NCI-H2171 (cell line): ENCODE measurements around the gene ABCF3.
A peak's percentile ranks its signal among the peaks of the same experiment; 100 is the strongest.
"Not testable (repeated sequence)": the region's sequence is repeated elsewhere in the genome, so short reads cannot be mapped to it uniquely, and the experiment has no call there.

Experiments used
- DNase-seq: peaks from one replicate; lab custom pipeline; 2025; lab: John Stamatoyannopoulos, UW

Gene ABCF3, protein sequence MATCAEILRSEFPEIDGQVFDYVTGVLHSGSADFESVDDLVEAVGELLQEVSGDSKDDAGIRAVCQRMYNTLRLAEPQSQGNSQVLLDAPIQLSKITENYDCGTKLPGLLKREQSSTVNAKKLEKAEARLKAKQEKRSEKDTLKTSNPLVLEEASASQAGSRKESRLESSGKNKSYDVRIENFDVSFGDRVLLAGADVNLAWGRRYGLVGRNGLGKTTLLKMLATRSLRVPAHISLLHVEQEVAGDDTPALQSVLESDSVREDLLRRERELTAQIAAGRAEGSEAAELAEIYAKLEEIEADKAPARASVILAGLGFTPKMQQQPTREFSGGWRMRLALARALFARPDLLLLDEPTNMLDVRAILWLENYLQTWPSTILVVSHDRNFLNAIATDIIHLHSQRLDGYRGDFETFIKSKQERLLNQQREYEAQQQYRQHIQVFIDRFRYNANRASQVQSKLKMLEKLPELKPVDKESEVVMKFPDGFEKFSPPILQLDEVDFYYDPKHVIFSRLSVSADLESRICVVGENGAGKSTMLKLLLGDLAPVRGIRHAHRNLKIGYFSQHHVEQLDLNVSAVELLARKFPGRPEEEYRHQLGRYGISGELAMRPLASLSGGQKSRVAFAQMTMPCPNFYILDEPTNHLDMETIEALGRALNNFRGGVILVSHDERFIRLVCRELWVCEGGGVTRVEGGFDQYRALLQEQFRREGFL

DNA sequence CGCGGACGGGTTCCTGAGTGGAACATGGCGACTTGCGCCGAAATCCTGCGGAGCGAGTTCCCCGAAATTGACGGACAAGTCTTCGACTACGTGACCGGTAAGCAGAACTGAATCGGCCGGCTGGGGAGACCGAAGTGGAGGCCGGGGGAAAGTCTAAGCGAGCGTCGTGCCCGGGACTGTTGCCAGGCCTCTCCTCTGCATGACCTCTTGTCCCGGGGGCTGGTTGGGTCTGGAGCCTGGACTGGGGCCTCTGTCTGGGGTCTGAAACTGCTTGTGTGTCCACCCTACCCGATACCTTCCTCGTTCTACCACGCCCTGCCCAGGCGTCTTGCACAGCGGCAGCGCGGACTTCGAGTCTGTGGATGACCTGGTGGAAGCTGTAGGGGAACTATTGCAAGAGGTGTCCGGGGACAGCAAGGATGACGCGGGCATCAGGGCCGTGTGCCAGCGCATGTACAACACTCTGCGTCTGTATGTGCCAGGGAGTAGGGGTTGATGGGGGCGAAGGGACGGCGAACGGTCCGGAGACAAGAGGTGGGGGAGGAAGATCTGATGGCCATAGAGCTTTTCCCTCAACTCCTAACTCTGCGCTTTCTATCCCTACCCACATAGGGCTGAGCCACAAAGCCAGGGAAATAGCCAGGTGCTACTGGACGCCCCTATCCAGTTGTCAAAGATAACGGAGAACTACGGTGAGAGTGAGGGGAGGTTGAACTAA lies at the start of gene ABCF3:
TSS of gene ABCF3 (plus strand) at position 16 of the 718 bp plus-strand sequence. CDS start at position 25, 9 bp downstream.
- no peak for DNase-seq

DNA sequence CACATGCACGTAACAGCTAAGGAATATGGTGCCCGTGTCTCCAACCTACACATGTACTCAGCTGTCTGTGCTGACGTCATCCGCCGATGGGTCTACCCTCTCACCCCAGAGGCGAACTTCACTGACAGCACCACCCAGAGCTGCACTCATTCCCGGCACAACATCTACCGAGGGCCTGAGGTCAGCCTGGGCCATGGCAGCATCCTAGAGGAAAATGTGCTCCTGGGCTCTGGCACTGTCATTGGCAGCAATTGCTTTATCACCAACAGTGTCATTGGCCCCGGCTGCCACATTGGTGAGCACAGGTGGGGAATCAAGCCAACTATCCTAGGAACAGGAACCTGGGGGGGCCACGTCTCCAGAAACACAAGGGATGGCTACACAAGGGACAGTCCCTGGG lies 45.6 kb upstream of the ABCF3 start:
- no peak for DNase-seq

DNA sequence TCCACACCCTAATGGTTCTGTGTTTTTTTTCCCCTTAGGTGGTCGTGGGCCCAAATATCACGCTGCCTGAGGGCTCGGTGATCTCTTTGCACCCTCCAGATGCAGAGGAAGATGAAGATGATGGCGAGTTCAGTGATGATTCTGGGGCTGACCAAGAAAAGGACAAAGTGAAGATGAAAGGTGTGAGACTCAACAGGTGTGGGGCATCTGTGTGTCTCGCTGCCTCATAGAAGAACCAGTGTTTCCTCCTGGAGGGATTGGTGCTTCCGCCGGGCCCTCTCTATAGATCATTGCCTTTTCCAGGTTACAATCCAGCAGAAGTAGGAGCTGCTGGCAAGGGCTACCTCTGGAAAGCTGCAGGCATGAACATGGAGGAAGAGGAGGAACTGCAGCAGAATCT lies 43.8 kb upstream of the ABCF3 start:
- no peak for DNase-seq

DNA sequence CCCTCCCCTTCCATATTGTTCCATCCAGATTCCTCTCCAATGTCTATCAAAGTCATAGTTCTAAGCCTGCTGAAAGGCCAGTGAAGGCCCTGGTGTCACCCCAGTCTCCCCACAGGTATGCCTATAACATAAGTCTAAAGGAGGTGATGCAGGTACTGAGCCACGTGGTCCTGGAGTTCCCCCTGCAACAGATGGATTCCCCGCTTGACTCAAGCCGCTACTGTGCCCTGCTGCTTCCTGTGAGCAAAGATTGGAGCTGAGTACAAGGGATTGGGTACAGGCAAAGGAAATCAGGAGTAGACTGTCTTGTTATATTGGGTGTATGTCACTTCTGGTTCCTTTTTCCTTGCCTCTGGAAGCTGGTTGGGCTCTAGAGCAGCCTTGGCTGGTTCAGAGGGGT lies 42.7 kb upstream of the ABCF3 start:
- no peak for DNase-seq

DNA sequence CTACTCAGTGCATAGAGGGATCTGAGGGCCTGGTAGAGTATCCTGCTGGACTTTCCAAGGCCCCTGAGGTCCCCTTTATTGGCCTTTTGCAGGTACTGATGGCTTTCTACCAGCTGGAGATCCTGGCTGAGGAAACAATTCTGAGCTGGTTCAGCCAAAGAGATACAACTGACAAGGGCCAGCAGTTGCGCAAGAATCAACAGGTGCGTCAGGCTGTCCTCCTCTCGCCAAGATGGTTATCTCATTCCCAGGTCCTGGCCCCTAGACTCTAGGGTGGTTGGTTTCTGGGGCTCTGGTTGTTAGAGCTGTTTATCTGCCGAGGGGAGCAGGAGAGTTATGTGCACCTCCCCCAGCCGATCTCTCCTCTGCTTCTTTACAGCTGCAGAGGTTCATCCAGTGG lies 41.5 kb upstream of the ABCF3 start:
- DNase-seq, result no peak

DNA sequence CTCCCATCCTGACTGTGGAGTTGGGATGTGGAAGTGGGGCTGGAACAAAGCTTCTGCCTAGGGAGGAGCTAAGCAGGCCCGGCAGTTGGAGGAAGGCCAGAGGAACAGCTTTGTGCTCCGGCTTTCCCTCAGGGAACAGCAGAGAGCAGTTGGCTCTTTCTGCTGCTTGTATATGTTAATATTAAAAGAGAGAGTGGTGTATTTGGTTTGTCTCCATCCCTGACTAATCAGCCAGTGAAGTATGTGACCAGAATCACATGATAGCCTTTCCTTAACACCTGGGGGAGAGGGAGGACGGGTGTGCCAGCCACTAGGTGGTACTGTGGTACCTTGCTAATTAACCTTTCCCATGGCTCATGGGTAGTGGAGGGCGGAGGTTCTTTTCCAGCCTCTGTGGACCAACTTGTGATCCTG lies 40.9 kb upstream of the ABCF3 start:
- peak; percentile 54 for DNase-seq

DNA sequence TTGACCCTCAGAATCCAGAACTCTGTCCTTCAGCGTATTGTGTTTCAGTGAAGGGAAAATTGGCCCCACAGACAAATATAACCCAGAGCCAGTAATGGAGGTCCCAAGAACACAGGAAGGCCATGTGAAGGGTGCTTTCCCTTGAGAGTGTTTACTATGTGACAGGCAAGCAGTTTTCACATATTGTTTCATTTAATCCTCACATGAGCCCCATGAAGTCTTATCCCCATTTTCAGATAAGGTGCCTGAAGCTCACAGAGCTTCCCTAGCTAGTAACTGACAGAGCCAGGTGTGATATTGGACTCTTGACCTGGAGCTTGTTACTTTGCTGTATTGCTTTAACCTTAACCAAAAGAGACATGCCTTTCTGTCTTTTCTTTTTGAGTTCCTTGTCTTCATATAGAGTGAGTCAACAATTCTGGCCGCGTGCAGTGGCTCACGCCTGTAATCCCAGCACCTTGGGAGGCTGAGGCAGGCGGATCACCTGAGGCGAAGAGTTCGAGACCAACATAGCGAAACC lies 40.2 kb upstream of the ABCF3 start:
- DNase-seq, result no peak

DNA sequence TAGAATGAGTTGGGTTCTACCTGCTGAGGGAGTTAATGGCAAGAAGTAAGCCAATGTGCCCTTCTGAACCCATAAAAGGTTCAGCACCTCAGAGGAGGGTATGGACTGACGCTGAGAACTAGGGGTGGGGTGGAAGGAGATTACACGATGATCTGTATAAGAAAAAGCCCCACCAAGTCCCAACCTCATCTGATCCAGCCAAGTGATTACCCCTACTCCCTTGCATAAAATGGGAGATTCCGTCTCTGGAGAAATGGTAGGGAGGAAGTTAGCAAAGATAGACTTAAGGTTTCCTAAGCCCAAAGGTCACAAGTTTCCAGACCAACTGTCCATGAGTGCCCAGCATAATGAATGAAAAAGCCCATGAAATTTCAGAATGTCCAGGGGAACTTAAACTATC lies 37.9 kb upstream of the ABCF3 start:
- no peak for DNase-seq

DNA sequence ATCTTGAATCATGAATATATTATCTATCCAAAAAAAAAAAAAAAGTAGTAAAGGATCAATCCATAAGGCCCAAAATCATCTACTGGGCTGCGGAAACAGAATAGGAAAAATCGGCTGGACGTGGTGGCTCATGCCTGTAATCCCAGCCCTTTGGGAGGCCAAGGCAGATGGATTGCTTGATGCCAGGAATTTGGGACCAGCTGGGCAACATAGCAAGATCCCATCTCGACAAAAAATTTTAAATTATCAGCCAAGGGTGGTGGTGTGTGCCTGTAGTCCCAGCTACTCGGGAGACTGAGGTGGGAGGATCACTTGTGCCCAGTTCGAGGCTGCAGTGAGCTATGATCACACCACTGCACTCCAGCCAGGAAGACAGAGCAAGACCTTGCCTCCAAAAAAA lies 36.9 kb upstream of the ABCF3 start:
- no peak for DNase-seq

DNA sequence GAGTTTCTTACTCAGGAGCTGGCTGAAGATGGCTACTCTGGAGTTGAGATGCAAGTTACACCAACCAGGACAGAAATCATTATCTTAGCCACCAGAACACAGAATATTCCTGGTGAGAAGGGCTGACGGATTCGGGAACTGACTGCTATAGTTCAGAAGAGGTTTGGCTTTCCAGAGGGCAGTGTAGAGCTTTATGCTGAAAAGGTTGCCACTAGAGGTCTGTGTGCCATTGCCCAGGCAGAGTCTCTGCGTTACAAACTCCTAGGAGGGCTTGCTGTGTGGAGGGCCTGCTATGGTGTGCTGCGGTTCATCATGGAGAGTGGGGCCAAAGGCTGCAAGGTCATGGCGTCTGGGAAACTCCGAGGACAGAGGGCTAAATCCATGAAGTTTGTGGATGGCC lies 36.2 kb upstream of the ABCF3 start:
- DNase-seq, result not testable (repeated sequence)

DNA sequence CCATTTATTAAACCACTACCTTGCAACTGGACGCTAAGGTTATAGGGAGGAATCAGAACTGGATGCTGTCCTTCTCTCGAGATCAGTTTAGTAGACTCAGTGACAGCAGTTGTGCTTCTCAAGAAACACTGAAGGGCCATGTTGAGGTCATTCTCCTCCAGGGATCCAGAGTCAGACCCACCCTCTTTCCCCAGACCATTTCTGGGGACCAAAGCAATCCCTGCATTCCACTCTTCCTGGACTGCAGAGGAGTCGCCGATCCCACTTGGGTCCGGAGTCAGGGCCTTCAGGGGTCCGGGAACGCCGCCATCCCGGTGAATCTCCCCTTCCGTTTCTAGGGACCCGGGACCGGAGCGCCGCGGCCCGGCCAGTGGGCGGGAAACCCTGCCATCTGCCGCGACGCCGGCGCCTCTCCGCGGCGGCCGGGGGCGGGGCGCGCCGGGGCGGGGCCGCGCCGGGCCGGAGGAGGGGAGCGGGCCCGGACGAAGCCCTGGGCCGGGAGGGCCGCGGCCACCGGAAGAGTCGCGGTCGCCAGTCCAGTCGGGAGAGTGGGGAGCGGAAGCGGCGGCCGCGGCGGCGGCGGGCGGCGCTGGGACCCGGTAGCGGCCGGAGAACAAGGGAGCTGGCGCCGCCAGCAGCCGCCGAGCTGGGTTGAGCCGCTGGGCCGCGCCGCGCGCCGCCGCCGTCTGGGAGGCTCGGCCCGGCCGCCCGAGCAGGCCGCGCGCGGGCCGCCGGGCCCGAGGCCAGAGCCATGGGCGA lies 30.9 kb upstream of the ABCF3 start, which contains the start of gene DVL3:
TSS of gene DVL3 (plus strand) at position 493 of the 759 bp plus-strand sequence. CDS start at position 752, 259 bp downstream.
- DNase-seq, result peak; percentile 26

DNA sequence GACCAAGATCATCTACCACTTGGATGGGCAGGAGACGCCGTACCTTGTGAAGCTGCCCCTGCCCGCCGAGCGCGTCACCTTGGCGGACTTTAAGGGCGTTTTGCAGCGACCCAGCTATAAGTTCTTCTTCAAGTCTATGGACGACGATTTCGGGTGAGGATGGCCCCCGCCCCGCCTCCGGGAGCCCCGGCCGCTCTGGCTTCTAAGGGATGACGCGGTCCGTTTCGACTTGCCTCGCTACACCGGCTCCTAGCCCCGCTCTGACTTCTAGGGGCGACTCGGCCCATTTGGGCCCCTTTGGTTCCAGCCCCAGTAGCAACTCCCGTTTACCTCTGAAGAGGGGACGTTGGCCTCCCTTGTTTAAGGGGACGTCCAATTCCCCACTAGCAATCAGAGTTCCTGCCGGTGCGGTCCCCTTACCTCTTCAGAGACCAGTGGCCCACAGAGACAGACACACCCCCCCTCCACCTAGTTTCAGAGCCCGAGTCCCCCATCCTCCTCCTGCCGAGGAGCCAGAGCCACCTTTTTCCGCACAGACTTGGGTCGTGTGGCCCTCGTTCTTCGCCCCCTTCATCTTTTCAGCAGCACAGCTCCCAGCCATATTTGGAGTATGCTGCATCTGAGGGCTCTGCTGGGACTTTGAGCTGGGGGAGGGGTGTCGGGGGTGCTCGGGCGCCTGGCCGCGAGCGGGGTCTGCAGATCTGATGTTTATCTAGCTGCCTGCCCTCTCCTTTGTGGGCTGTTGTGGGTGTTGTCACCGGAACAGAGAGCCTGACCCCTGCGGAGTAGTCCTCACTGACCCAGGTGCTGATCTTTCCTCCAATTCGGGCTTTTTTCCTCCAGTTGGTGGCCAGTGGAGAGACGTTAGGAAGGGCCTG lies 30.1 kb upstream of the ABCF3 start:
- no peak for DNase-seq

DNA sequence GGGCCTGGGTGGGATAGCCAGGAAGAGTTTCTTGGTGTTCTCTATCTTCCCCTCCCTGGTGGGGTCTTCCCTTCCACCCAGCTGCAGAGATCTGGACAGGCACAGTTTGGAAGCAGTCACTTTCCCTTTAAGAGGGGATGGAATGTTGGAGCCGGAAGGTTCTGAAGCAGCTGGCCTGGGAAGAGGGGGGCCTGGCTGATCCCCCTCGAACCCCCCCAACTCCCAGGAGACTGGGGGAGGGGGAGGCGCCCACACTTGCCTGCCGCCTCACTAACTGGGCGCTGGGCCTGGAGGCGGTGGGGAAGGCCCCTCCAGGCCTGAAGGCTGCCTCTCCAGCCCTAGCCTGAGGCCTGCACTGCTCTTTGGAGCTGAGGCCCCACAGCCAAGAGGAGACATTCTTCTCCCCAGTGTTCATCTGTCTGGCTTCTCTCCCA lies 29.5 kb upstream of the ABCF3 start:
- peak; percentile 64 for DNase-seq

DNA sequence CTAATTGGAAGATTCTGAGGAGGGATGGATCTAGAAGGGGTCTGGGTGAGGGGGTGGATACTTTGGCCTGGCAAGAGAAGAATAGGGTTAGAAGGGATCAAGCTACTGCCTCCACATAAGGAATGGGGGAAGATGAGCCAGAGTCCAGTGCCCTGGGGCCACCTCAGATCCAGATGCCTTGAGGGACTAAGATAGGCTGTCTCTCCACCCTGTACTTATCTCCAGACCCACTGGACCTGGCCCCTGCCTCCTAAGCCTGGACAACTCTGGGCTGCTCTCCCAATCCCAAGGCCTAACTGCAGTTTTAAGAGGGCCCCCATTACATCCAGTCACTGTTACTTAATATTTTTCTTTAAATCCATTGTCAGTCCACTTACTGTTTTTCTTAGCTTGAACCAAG lies 28.8 kb upstream of the ABCF3 start:
- DNase-seq, result no peak

DNA sequence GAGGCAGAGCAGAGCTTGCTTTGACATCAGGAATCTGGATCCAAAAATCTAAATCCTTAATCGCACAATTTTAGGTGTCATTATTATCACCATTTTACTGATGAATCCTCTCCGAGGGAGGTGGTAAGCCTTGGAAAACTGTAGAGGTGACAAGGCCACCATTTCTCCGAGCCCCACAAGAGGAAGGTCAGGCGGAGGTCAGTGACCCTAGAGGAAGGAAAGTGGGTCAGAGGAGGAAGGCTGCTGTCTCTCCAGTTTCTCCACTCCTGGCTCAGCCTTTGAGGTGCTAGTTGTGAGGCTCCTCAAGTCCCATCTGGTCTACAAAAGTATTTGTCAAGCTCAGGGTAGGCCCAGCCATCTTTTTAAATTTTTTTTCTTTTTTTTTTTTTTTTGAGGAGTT lies 27.6 kb upstream of the ABCF3 start:
- no peak for DNase-seq

DNA sequence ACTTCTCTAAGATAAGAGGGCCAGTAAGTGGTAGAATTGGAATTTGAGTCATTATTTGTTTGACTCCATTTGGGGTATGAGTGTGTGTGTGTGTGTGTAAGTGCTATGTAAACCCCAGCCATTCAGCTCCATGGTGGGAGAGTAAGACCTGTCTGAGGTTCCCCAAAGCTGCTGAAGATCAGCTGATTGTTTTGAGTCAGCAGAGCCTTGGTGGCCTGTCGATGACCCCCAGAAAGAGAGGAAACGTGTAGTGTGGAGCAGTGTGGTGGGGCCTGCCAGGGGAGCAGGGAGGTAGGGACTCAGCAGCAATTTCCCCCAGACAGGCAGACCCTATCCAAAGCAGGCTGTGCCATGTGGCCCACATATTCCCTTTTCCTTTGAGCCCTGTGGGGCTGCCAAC lies 25.5 kb upstream of the ABCF3 start:
- DNase-seq, result no peak

DNA sequence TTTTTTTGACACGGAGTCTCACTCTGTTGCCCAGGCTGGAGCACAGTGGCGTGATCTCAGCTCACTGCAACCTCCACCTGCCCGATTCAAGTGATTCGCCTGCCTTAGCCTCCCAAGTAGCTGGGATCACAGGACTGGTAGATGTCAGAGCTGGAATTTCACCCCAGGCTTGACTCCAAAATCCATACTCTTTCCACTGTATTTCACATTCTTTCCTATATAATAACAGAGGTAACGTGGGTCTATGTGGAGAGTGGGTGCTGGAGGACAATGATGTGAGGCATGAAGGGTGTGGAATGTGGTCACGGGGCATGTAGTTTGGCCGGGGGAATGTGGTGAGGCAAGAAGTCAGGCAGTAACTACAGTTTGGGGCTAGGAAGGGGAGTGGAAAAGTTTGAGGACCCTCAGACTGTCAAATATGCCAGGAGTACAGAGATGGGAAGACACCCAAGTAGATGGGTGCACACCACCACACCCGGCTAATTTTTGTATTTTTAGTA lies 23.4 kb upstream of the ABCF3 start:
- not testable (repeated sequence) for DNase-seq

DNA sequence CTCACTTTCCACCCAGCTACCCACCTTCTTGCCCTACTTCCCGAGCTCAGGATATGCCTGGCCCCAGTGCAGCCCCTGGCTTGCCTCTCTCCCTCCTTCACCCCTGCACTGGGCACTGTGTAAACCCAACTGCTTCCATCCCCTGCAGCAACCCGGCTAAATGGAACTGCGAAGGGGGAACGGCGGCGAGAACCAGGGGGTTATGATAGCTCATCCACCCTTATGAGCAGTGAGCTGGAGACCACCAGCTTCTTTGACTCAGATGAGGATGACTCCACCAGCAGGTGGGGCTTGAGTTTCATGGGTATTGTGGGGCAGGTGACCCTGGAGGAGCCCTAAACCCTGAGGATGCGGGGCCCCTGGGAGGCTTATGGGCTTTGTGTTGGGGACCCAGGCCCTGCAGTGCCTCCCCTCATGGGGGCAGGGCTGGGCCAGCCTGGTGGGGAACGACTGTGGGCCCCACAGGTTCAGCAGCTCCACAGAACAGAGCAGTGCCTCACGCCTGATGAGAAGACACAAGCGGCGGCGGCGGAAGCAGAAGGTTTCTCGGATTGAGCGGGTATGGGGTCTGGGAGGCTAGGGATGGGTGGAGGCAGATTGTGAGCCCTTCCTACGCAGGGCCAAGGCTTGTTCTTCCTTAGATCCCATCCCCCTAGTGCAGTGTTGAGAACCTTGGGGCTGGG lies 21.2 kb upstream of the ABCF3 start:
- DNase-seq, result no peak

DNA sequence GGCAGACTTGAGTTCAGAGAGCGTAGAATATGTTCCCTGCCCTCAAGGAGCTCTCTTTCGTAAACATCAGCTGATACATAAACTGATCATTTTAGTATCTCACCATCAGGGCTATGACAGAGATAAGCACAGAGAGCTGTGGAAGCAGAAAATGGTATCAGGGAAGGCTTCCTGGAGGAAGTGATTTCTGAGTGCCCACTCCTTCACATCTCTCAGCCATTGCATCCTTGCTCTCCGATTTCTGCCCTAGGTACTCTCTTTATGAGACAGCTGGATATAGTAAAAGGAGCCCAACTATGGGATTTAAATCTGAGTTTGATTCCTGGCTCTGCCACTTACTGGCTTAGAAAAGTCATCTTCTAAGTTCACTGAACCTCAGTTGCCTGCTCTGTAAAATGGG lies 20.5 kb upstream of the ABCF3 start:
- DNase-seq, result no peak

DNA sequence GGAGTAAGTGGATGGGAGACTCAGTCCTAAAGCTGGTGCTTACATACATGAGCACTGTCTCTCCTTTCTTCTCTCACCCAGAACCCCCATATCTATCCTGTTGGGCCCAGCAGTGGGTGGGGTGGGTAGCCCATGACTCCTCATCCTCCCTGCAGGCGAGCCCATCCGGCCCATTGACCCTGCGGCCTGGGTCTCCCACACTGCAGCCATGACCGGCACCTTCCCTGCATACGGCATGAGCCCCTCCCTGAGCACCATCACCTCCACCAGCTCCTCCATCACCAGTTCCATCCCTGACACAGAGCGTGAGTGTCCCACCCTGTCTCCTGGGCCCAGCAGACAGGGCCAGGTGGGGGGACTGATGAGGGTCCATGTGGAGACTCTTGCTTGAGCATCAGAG lies 19.3 kb upstream of the ABCF3 start:
- no peak for DNase-seq
